GM13976 (cell line): ENCODE results near the gene ALKBH7.
A peak's percentile ranks its signal among the peaks of the same experiment; 100 is the strongest.

Experiments
- DNase-seq: peaks from one replicate; pipeline ENCODE4 v3.0.0; 2012; ENCODE audit warnings: low spot score
- in situ Hi-C: fragments of 300-500 bp; cut with MboI; formaldehyde crosslinking; loops from one replicate; pipeline ENCODE4 v1.12.0; 2022; ENCODE audit warnings: low sequenced_read_pairs, mixed read lengths, inconsistent platforms; ENCODE audit not compliant: unreplicated experiment
- TF ChIP-seq, protein P1 (sequence below): IDR thresholded peaks from 2 replicates; pipeline ENCODE4 v1.5.1; 2012; ENCODE audit warnings: borderline replicate concordance, mild to moderate bottlenecking; ENCODE audit not compliant: insufficient read depth; ENCODE audit errors: extremely low read depth, missing control alignments, control extremely low read depth

ALKBH7 gene, protein sequence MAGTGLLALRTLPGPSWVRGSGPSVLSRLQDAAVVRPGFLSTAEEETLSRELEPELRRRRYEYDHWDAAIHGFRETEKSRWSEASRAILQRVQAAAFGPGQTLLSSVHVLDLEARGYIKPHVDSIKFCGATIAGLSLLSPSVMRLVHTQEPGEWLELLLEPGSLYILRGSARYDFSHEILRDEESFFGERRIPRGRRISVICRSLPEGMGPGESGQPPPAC

GRCh38 chr19:6372594-6373095, at the start of gene ALKBH7:
TSS of gene ALKBH7 (plus strand) at chr19:6372794. CDS start at chr19:6372821, 27 bp downstream.
- TF ChIP-seq, protein P1, sequence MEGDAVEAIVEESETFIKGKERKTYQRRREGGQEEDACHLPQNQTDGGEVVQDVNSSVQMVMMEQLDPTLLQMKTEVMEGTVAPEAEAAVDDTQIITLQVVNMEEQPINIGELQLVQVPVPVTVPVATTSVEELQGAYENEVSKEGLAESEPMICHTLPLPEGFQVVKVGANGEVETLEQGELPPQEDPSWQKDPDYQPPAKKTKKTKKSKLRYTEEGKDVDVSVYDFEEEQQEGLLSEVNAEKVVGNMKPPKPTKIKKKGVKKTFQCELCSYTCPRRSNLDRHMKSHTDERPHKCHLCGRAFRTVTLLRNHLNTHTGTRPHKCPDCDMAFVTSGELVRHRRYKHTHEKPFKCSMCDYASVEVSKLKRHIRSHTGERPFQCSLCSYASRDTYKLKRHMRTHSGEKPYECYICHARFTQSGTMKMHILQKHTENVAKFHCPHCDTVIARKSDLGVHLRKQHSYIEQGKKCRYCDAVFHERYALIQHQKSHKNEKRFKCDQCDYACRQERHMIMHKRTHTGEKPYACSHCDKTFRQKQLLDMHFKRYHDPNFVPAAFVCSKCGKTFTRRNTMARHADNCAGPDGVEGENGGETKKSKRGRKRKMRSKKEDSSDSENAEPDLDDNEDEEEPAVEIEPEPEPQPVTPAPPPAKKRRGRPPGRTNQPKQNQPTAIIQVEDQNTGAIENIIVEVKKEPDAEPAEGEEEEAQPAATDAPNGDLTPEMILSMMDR: no peak
- peak; percentile 94 for DNase-seq
- in situ Hi-C loops: no loop called here

DNA sequence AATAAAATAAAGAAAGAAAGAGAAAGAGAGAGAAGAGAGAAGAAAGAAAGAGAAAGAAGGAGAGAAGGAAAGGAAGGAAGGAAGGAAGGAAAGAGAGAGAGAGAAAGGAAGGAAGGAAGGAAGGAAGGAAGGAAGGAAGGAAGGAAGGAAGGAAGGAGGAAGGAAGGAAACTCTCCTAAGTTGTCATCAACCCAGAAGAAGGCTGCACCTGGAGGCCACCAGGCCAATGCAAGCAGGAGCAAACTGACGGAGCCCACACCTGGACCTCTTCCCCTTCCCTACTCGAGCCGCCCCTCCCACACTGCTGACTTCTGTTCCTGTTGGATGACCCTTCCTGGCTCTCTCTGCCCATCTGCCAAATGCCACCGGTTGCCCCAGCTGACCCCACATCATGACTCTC, 47.8 kb upstream of the ALKBH7 start:
- in situ Hi-C loops: no loop called here
- TF ChIP-seq, protein P1: no peak
- no peak for DNase-seq

DNA sequence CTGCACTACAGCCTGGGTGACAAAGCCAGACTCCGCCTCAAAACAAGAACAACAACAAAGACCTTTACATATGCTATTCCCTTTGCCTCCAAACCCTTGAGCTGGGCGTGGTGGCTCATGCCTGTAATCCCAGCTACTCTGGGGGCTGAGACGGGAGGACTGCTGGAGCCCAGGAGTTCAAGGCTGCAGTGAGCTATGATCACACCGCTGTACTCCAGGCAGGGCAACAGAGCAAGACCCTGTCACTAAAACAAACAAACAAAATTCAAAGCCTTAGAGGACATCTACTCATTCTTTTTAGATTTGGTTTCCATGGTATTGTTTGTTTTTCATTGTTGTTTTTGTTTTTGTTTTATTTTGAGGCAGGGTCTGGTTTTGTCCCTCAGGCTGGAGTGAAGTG, 47.0 kb upstream of the ALKBH7 start:
- in situ Hi-C loops: no loop called here
- DNase-seq: no peak
- TF ChIP-seq, protein P1: no peak

- in situ Hi-C loops: no loop called here
- TF ChIP-seq, protein P1: no peak
- DNase-seq: no peak
Observed at GRCh38 chr19:6326815-6327214, 45.8 kb upstream of the ALKBH7 start.

DNA sequence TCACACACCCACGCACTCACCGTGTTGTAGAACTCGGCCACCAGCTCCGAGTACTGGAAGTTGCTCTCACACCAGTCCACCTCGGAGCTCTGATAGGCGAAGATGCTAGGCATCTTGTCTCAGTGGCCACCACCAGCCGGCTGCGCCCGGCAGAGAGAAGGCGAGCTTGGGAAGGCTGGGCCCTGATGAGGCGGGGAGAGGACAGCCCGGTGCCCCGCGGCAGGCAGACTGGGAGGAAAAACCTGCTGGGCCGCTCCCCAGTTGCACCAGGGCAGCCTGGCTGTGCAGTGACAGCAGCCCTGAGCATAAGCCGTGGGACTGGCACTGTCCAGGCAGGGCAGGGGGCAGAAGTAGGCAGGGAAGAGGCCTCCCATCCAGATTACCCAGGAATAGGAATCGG, 39.2 kb upstream of the ALKBH7 start, which contains the start of gene ACER1:
Gene ACER1, minus strand, starts transcription at position 174 of the 400 bp plus-strand sequence. Its CDS starts 61 bp downstream, at position 113.
- in situ Hi-C loops: no loop called here
- DNase-seq: no peak
- TF ChIP-seq, protein P1: no peak

DNA sequence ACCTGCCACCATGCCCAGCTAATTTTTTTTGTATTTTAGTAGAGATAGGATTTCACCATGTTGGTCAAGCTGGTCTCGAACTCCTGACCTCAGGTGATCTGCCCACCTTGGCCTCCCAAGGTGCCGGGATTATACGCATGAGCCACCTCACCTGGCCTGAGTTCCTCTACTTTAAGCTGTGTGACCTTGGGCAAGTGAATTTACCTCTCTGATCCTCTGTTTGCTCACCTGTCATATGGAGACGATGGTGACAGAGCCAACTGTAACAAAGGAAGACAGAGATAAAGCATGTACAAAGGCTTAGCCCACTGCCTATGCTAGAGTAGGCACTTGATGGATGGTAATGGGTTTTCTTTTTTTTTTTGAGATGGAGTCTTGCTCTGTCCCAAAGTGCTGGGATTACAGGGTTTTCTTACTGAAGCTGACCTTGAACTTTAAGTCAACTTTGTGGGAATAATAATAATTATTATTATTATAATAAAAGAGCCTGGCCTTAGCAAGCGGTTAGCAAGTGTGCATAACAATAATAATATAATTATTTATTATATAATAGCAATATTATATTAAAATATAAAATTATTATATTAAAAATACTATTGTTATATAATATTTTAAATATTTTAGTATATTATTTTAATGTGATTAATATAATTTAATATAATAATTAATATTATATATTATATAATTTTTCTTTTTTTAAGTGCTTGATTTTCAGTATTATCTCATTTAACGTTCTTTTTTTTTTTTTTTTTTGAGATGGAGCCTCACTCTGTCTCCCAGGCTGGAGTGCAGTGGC, 37.9 kb upstream of the ALKBH7 start:
- TF ChIP-seq, protein P1: no peak
- in situ Hi-C loops: no loop called here

More for the DNA sequence above, 37.9 kb upstream of the ALKBH7 start:
- no peak for DNase-seq
